ENCODE results near the gene KIF25.

GRCh38 chr6:168078943-168079405, 81.5 kb downstream of the KIF25 start, which contains the start of gene FRMD1:
- TF ChIP-seq CTCF (IDR thresholded peaks at IDR 0.05), result no peak
- TF ChIP-seq POLR2AphosphoS5 (IDR thresholded peaks at IDR 0.05), result no peak

Data from breast epithelium (tissue), 3 donors.